H1 (cell line): ENCODE data around the gene RHO. TPM values are rescaled to one million over a fixed set of nuclear protein-coding genes. Genes with fewer than 3 reads are reported as not detected.

Source experiments
- CTCF ChIA-PET: fragments of 300-600 bp; sonication (Branson Sonifier 250); formaldehyde crosslinking; loops from one replicate; lab custom pipeline; 2021; ENCODE audit not compliant: partially characterized antibody; lab: Charles Lee
- POLR2A ChIA-PET: fragments of 300-600 bp; sonication (Branson Sonifier 250); formaldehyde crosslinking; loops from one replicate; lab custom pipeline; 2021; ENCODE audit warnings: inconsistent platforms; ENCODE audit not compliant: partially characterized antibody; lab: Charles Lee
- DNase-seq, 2 experiments: peaks; one replicate each; pipeline versions ENCODE4 v3.0.0 to v3.0.0-alpha.2; 2010 to 2022; ENCODE audit warnings: low spot score in 2 of 2, low read depth in 1 of 2, mixed read lengths in 1 of 2
- FAIRE-seq: peaks from 2 replicates; lab custom pipeline; 2011; peaks lifted over from hg19 to GRCh38; lab: Jason Lieb, UNC
- H2AFZ ChIP-seq: 2 replicates; pipeline ENCODE4 v1.8.1; 2012; ENCODE audit warnings: low read length, inconsistent platforms
- H2AK5ac ChIP-seq: 2 replicates; pipeline ENCODE4 v1.6.1; 2013; ENCODE audit warnings: low read depth, low read length
- H2BK120ac ChIP-seq: replicated peaks from 2 replicates; pipeline ENCODE3; 2013; ENCODE audit warnings: low read depth, low read length, inconsistent platforms
- H2BK12ac ChIP-seq: 2 replicates; pipeline ENCODE4 v1.6.1; 2013; ENCODE audit warnings: low read depth, low read length
- H2BK15ac ChIP-seq: 2 replicates; pipeline ENCODE4 v1.6.1; 2013; ENCODE audit warnings: low read length
- H2BK20ac ChIP-seq: 2 replicates; pipeline ENCODE4 v1.6.1; 2013; ENCODE audit warnings: low read length
- H2BK5ac ChIP-seq: 2 replicates; pipeline ENCODE4 v1.6.1; 2013; ENCODE audit warnings: low read depth, low read length
- H3K14ac ChIP-seq: 2 replicates; pipeline ENCODE4 v1.6.1; 2013; ENCODE audit warnings: inconsistent platforms; ENCODE audit not compliant: insufficient read length
- H3K18ac ChIP-seq: 2 replicates; pipeline ENCODE4 v1.6.1; 2013; ENCODE audit warnings: low read length; ENCODE audit errors: extremely low read depth
- H3K23ac ChIP-seq: 2 replicates; pipeline ENCODE4 v1.6.1; 2013; ENCODE audit warnings: inconsistent platforms; ENCODE audit not compliant: insufficient read length
- H3K23me2 ChIP-seq: 2 replicates; pipeline ENCODE4 v1.6.1; 2013; ENCODE audit warnings: low read depth, low read length
- H3K27ac ChIP-seq: 2 replicates; pipeline ENCODE4 v1.6.1; 2011; ENCODE audit warnings: low read depth, low read length, inconsistent platforms
- H3K27me3 ChIP-seq, 4 experiments: replicated peaks in 1 of 4; 1 replicate in 1 of 4; 2 replicates in 3 of 4; pipeline versions ENCODE4 v1.6.1 to v1.8.1; 2011 to 2013; ENCODE audit warnings: low read length in 3 of 4, mild to moderate bottlenecking in 3 of 4, inconsistent platforms in 2 of 4, mixed read lengths in 2 of 4, moderate library complexity in 1 of 4; ENCODE audit not compliant: control insufficient read depth in 3 of 4, insufficient read depth in 3 of 4; ENCODE audit errors: extremely low read depth in 1 of 4
- H3K36me3 ChIP-seq, 4 experiments: 2 replicates each; pipeline versions ENCODE4 v1.6.1 to v1.8.1; 2011 to 2013; ENCODE audit warnings: mild to moderate bottlenecking in 4 of 4, low read length in 3 of 4, moderate library complexity in 2 of 4, control low read depth in 1 of 4, inconsistent platforms in 1 of 4; ENCODE audit not compliant: insufficient read depth in 4 of 4, control insufficient read depth in 2 of 4
- H3K4ac ChIP-seq: replicated peaks from 2 replicates; pipeline ENCODE3; 2013; ENCODE audit warnings: low read length, low read depth, mixed read lengths, inconsistent platforms; ENCODE audit not compliant: insufficient read length
- H3K4me1 ChIP-seq, 4 experiments: replicated peaks in 1 of 4; 1 replicate in 1 of 4; 2 replicates in 3 of 4; pipeline versions ENCODE4 v1.6.1 to v1.8.1; 2011 to 2013; ENCODE audit warnings: low read length in 3 of 4, inconsistent platforms in 2 of 4, mixed read lengths in 1 of 4; ENCODE audit not compliant: insufficient read depth in 4 of 4, control insufficient read depth in 3 of 4
- H3K4me2 ChIP-seq, 2 experiments: 2 replicates each; pipeline versions ENCODE4 v1.6.1 to v1.8.1; 2011 to 2013; ENCODE audit warnings: low read depth in 2 of 2, low read length in 2 of 2, control low read depth in 1 of 2, inconsistent platforms in 1 of 2, mild to moderate bottlenecking in 1 of 2; ENCODE audit not compliant: insufficient read depth in 1 of 2
- H3K4me3 ChIP-seq, 4 experiments: fragments of 200-600, 300-600 bp in 1 of 4; sonication (generic), shearing (Covaris generic), sonication (Bioruptor Twin) in 1 of 4; 2 replicates each; pipeline versions ENCODE4 v1.5.1 to v1.8.1; 2011 to 2016; ENCODE audit warnings: low read length in 4 of 4, low read depth in 3 of 4, control low read depth in 2 of 4, inconsistent platforms in 2 of 4, mild to moderate bottlenecking in 2 of 4, mixed read lengths in 1 of 4, moderate library complexity in 1 of 4; ENCODE audit not compliant: insufficient read depth in 2 of 4; ENCODE audit errors: extremely low read depth in 1 of 4
- H3K56ac ChIP-seq: replicated peaks from 2 replicates; pipeline ENCODE3; 2013; ENCODE audit warnings: low read depth, mild to moderate bottlenecking, mixed read lengths, low read length, inconsistent platforms; ENCODE audit not compliant: insufficient read length
- H3K79me1 ChIP-seq: 2 replicates; pipeline ENCODE4 v1.6.1; 2013; ENCODE audit warnings: low read depth, low read length, control low read depth
- H3K79me2 ChIP-seq, 2 experiments: 2 replicates each; pipeline versions ENCODE4 v1.6.1 to v1.8.1; 2012 to 2013; ENCODE audit warnings: low read length in 2 of 2, mild to moderate bottlenecking in 2 of 2, inconsistent platforms in 1 of 2; ENCODE audit not compliant: insufficient read depth in 2 of 2, control insufficient read depth in 1 of 2
- H3K9ac ChIP-seq, 4 experiments: replicated peaks in 1 of 4; 1 replicate in 1 of 4; 2 replicates in 3 of 4; pipeline versions ENCODE4 v1.6.1 to v1.8.1; 2011 to 2013; ENCODE audit warnings: low read depth in 3 of 4, low read length in 3 of 4, control low read depth in 2 of 4, mild to moderate bottlenecking in 2 of 4, moderate library complexity in 2 of 4, inconsistent platforms in 1 of 4; ENCODE audit errors: extremely low read depth in 1 of 4
- H3K9me3 ChIP-seq, 2 experiments: 2 replicates each; pipeline versions ENCODE4 v1.6.1 to v1.8.1; 2012 to 2013; ENCODE audit warnings: mild to moderate bottlenecking in 2 of 2, moderate library complexity in 2 of 2, control low read depth in 1 of 2, inconsistent platforms in 1 of 2, low read depth in 1 of 2, low read length in 1 of 2, mixed read lengths in 1 of 2; ENCODE audit not compliant: insufficient read depth in 2 of 2
- H4K20me1 ChIP-seq, 2 experiments: replicated peaks in 1 of 2; 2 replicates each; pipeline versions ENCODE3 to v1.8.1; 2011 to 2013; ENCODE audit warnings: inconsistent platforms in 2 of 2, low read length in 2 of 2, mild to moderate bottlenecking in 1 of 2; ENCODE audit not compliant: insufficient read depth in 2 of 2, control insufficient read depth in 1 of 2
- H4K5ac ChIP-seq: 2 replicates; pipeline ENCODE4 v1.6.1; 2013; ENCODE audit warnings: low read length, low read depth, mixed read lengths, inconsistent platforms; ENCODE audit not compliant: insufficient read length
- H4K8ac ChIP-seq: 2 replicates; pipeline ENCODE4 v1.8.0; 2013; ENCODE audit warnings: mild to moderate bottlenecking, moderate library complexity, low read length, inconsistent platforms; ENCODE audit not compliant: insufficient read depth; ENCODE audit errors: extremely low read depth
- H4K91ac ChIP-seq: replicated peaks from 2 replicates; pipeline ENCODE3; 2013; ENCODE audit warnings: low read length, mixed read lengths, inconsistent platforms; ENCODE audit not compliant: insufficient read length
- ASH2L ChIP-seq: fragments of 200-600, 300-600 bp; sonication (generic); IDR thresholded peaks from one replicate; pipeline ENCODE4 v1.7.1; 2017; ENCODE audit warnings: low read length
- BACH1 ChIP-seq: IDR thresholded peaks from 2 replicates; pipeline ENCODE4 v1.6.1; 2012; ENCODE audit warnings: low read length, improper control_type of control experiment
- GTF2F1 ChIP-seq: IDR thresholded peaks from 2 replicates; pipeline ENCODE4 v1.6.1; 2012; ENCODE audit warnings: low read depth, low read length, improper control_type of control experiment, borderline replicate concordance
- JUN ChIP-seq: IDR thresholded peaks from 2 replicates; pipeline ENCODE4 v1.6.1; 2011; ENCODE audit warnings: low read depth, mild to moderate bottlenecking, improper control_type of control experiment, low read length
- MAX ChIP-seq: IDR thresholded peaks from 2 replicates; pipeline ENCODE4 v1.6.1; 2012; ENCODE audit warnings: inconsistent platforms
- ZNF274 ChIP-seq: IDR thresholded peaks from 2 replicates; pipeline ENCODE4 v1.7.0; 2012; ENCODE audit warnings: low read length, borderline replicate concordance; ENCODE audit errors: extremely low read depth
- WGBS, 2 experiments: shearing (Covaris generic) in 1 of 2; methylation state at CpG; one replicate each; pipeline versions ENCODE4 v1.1.6 to v1.1.7; 2013 to 2015; ENCODE audit warnings: low lambda C conversion rate in 2 of 2, mixed read lengths in 2 of 2, inconsistent platforms in 1 of 2, low coverage in 1 of 2, missing lambda C conversion rate in 1 of 2; ENCODE audit not compliant: insufficient replicate concordance in 2 of 2, insufficient coverage in 1 of 2, insufficient read length in 1 of 2; ENCODE audit errors: extremely low coverage in 1 of 2, missing lambda C conversion rate in 1 of 2; 5-methylcytosine and 5-hydroxymethylcytosine counted together
- polyA plus RNA-seq, 7 experiments: library from polyadenylated mRNA; depleted of rRNA in 3 of 7; stranded (reverse) in 5 of 7; unstranded in 2 of 7; fragments of >200 nt in 5 of 7; fragments of 200-250 nt in 2 of 7; gene quantifications; 1 replicate in 5 of 7; 2 replicates in 1 of 7; 4 replicates in 1 of 7; pipeline versions ENCODE4 v1.2.1 to v1.2.3, GENCODE V29; 2011 to 2013; ENCODE audit warnings: missing spikeins in 2 of 7, mixed read lengths in 2 of 7
- total RNA-seq: library from RNA; stranded (reverse); fragmentation: NEBNext Ultra II Directional; extraction: Animal tissue kit (Norgen Biotek cat#: 25700); gene quantifications from 2 replicates; pipeline ENCODE4 v1.2.1, GENCODE V29; 2021

The RHO gene
- total and polyA plus RNA-seq, 2 of the 8 experiments (the other 6 are each of a cell fraction or from before 2014, with no cell fraction given), result not detected

GRCh38 chr3:129549805-129550204, 21.4 kb downstream of the RHO start:
- Histone ChIP-seq H3K79me2 (no peaks in the 10 kb centered on the region), H2BK12ac (no peak overlapping the region), H4K20me1 (no peaks in the 10 kb centered on the region), H4K91ac (no peak overlapping the region), H4K8ac (no peak overlapping the region), H2BK120ac (no peak overlapping the region), H2BK15ac (no peak overlapping the region), H3K4me2 (no peak overlapping the region), H3K27me3 (no peaks in the 10 kb centered on the region; a peak in 1 of 7 replicates), H3K23me2 (no peaks in the 10 kb centered on the region; the same call in 1 of the 2 replicates), H3K9me3 (no peaks in the 10 kb centered on the region), H2BK5ac (no peak overlapping the region), H3K4ac (no peak overlapping the region), H2BK20ac (no peak overlapping the region), H2AFZ (no peak overlapping the region), H2AK5ac (no peak overlapping the region), H3K18ac (no peak overlapping the region), H3K56ac (no peak overlapping the region), H3K9ac (no peak overlapping the region), H3K4me3 (no peak overlapping the region), H3K14ac (no peak overlapping the region), H3K36me3 (no peaks in the 10 kb centered on the region), H3K27ac (no peak overlapping the region), H3K4me1 (peaks cover 3 to 10% (median 5%) of the 10 kb centered on the region in 4 experiments; a peak in 6 of 7 replicates), H3K79me1 (no peaks in the 10 kb centered on the region), H3K23ac (no peak overlapping the region), H4K5ac (no peak overlapping the region)
- POLR2A ChIA-PET, result no interaction called here
- DNase-seq, result no peak
- no peak for TF ChIP-seq ASH2L
- TF ChIP-seq MAX, result no peak
- no peak for TF ChIP-seq BACH1
- TF ChIP-seq GTF2F1, result no peak
- no peak for TF ChIP-seq JUN
- TF ChIP-seq ZNF274, result no peak
- CTCF ChIA-PET, result interaction anchor here (1.2 to 11.3 kb wide), 6 partner anchors 9 to 78 kb away, joined by 3 to 93 read pairs (median 4); no protein-coding TSS in a partner anchor
- WGBS, 2 experiments, result 97% methylated on average over 3 of the region's 3 CpGs; no CpG with 5 or more reads in 1 of the 2 experiments
- FAIRE-seq, result no peak
